ENCODE data around the gene ASCC1. TPM values are rescaled to one million over a fixed set of nuclear protein-coding genes. Genes with fewer than 3 reads are reported as not detected.
"Not testable (repeated sequence)": the region's sequence is repeated elsewhere in the genome, so short reads cannot be mapped to it uniquely, and the experiment has no call there.

ASCC1 gene
- total RNA-seq, 2 experiments from 2014 or later: 16.5 to 19.0 TPM

GRCh38 chr10:72250666-72251065 lies 34.6 kb upstream of the ASCC1 start:
- peak overlapping the region; percentile 96 for H3K27ac Mint-ChIP-seq
- ChIA-PET CTCF (no interaction called here), POLR2A (no interaction called here)
- peak overlapping the region; percentile 75 for H3K4me3 Mint-ChIP-seq
- ATAC-seq (ENCODE audit: poor library complexity) (no peak), DNase-seq (no peak)
- H3K4me1 Mint-ChIP-seq (ENCODE audit: low read depth): peaks cover 82% of the 10 kb centered on the region
- intact Hi-C loops (cut with DNase I, micrococcal nuclease): loop anchor here in 1 of 2 experiments (2.0 kb wide), 1 partner anchor 20 kb away; no protein-coding TSS in a partner anchor
- Histone ChIP-seq H3K4me3 (ENCODE audit: low read length) (no peak overlapping the region), H3K36me3 (ENCODE audit: insufficient read depth, low read length) (no peaks in the 10 kb centered on the region), H3K9me3 (ENCODE audit: control insufficient read depth in 1 of 2, insufficient read depth in 1 of 2, low read length in 2 of 2) (no peaks in the 10 kb centered on the region), H3K27ac (ENCODE audit: low read depth in 1 of 2, low read length in 2 of 2) (no peak overlapping the region), H3K4me1 (ENCODE audit: insufficient read depth, low read length) (peaks cover 99% of the 10 kb centered on the region), H3K27me3 (ENCODE audit: control insufficient read depth in 1 of 2, insufficient read depth in 2 of 2, low read length in 2 of 2) (no peaks in the 10 kb centered on the region)
- TF ChIP-seq CTCF (IDR thresholded peaks at IDR 0.05): no peak
- H3K27me3 Mint-ChIP-seq: no peaks in the 10 kb centered on the region
- H3K36me3 Mint-ChIP-seq (ENCODE audit: low read depth): no peaks in the 10 kb centered on the region
- H3K9me3 Mint-ChIP-seq: no peaks in the 10 kb centered on the region

GRCh38 chr10:72249176-72249862 lies 33.2 kb upstream of the ASCC1 start:
- H3K36me3 ChIP-seq (ENCODE audit: insufficient read depth, low read length); ATAC-seq (ENCODE audit: poor library complexity); H3K36me3 Mint-ChIP-seq (ENCODE audit: low read depth); H3K27me3 ChIP-seq (ENCODE audit: control insufficient read depth in 1 of 2, insufficient read depth in 2 of 2, low read length in 2 of 2); H3K9me3 Mint-ChIP-seq; H3K27me3 Mint-ChIP-seq; H3K9me3 ChIP-seq (ENCODE audit: control insufficient read depth in 1 of 2, insufficient read depth in 1 of 2, low read length in 2 of 2); CTCF ChIA-PET; DNase-seq: not testable (repeated sequence)
- peaks cover 82% of the 10 kb centered on the region for H3K4me1 Mint-ChIP-seq (ENCODE audit: low read depth)
- peak overlapping the region; percentile 96 for H3K27ac Mint-ChIP-seq
- POLR2A ChIA-PET: interaction anchor here (1.0 to 4.5 kb wide), 3 partner anchors 11 to 48 kb away, joined by 3 to 49 read pairs (median 31); partner anchors contain the start of gene DDIT4
- H3K4me3 Mint-ChIP-seq: peak overlapping the region; percentile 85
- Histone ChIP-seq H3K4me3 (ENCODE audit: low read length) (peak overlapping the region; percentile 31), H3K27ac (ENCODE audit: low read depth in 1 of 2, low read length in 2 of 2) (peak overlapping the region; percentile 20 to 62), H3K4me1 (ENCODE audit: insufficient read depth, low read length) (peaks cover 99% of the 10 kb centered on the region)
- intact Hi-C loops (cut with DNase I, micrococcal nuclease): loop anchor here in 1 of 2 experiments (2.0 kb wide), 1 partner anchor 13 kb away; no protein-coding TSS in a partner anchor

- Mint-ChIP-seq H3K36me3 (ENCODE audit: low read depth) (no peaks in the 10 kb centered on the region), H3K27ac (peak overlapping the region; percentile 96), H3K27me3 (no peaks in the 10 kb centered on the region), H3K4me1 (ENCODE audit: low read depth) (peaks cover 86% of the 10 kb centered on the region), H3K4me3 (peak overlapping the region; percentile 85), H3K9me3 (no peaks in the 10 kb centered on the region)
- ChIA-PET CTCF (interaction anchor here (0.6 to 1.8 kb wide), 6 partner anchors 12 to 88 kb away, joined by 3 to 13 read pairs (median 4); no protein-coding TSS in a partner anchor), POLR2A (interaction anchor here (0.6 to 4.5 kb wide), 30 partner anchors 9 to 189 kb away, joined by 3 to 49 read pairs (median 6); partner anchors contain the start of genes ANAPC16, ASCC1 and DDIT4)
- ATAC-seq (ENCODE audit: poor library complexity) (peak; percentile 87), DNase-seq (peak; percentile 54 to 96 (median 64))
- intact Hi-C loops (cut with DNase I, micrococcal nuclease): loop anchor here in 1 of 2 experiments (1.0 to 2.0 kb wide), 4 partner anchors 14 to 87 kb away; partner anchors contain the start of gene DDIT4
- H3K36me3 ChIP-seq (ENCODE audit: insufficient read depth, low read length): no peaks in the 10 kb centered on the region
- no peaks in the 10 kb centered on the region for H3K27me3 ChIP-seq (ENCODE audit: control insufficient read depth in 1 of 2, insufficient read depth in 2 of 2, low read length in 2 of 2)
- TF ChIP-seq CTCF (IDR thresholded peaks at IDR 0.05): no peak
- peaks cover 99% of the 10 kb centered on the region for H3K4me1 ChIP-seq (ENCODE audit: insufficient read depth, low read length)
- peak overlapping the region; percentile 20 to 62 for H3K27ac ChIP-seq (ENCODE audit: low read depth in 1 of 2, low read length in 2 of 2)
- H3K4me3 ChIP-seq (ENCODE audit: low read length): peak overlapping the region; percentile 31
- no peaks in the 10 kb centered on the region for H3K9me3 ChIP-seq (ENCODE audit: control insufficient read depth in 1 of 2, insufficient read depth in 1 of 2, low read length in 2 of 2)
Observed at GRCh38 chr10:72248468-72249151, 32.5 kb upstream of the ASCC1 start.
